ENCODE results near the gene RRP1. TPM values are rescaled to one million over a fixed set of nuclear protein-coding genes. Genes with fewer than 3 reads are reported as not detected.
"Not testable (repeated sequence)": the region's sequence is repeated elsewhere in the genome, so short reads cannot be mapped to it uniquely, and the experiment has no call there.

The RRP1 gene
- total RNA-seq, 4 donors from 2014 or later = 19.5 to 43.2 (median 25.5) TPM

DNA sequence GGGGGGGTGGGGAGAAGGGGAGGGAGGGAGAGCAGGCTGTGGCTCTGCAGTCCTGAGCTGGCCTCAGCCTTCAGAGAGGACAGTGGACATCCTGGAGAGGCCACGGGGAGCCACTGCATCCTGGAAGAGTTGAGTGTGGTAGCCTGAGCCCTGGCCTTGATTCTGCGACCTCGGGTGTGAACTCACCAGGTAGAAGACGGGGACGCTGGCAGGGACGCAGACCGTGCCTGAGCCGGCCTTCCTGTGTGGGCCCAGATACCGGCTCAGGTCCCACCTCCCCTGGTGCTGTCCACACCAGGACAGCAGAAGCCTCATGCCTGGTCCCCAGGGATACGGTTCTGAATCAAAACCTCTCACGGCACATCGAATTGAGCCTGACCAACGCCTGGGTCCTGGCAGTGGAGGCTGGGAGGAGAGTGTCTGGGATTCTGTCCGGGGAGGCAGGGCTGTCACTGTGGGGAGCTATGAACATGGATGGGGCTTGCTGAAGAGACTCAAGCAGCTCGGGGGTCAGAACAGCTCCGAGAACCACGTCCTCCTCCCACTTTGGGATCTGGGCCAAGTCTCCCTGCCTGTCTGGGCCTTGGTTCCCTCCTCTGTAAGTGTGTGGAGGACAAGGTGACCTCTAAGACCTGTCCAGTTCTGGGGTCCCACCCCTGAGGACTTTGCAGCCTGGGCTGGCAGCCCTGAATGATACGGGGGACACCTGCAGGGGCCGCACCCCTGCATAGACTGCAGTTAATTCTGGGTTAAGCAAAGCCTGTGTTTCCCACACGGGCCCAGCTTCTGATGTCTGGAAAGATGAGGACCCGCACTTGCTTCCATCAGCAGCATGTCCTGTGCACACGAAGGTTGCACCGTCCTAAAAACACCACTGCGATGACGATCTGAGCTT lies 30.4 kb downstream of the RRP1 start:
- H3K4me3 ChIP-seq (ENCODE audit: low read depth, poor library complexity, severe bottlenecking) = no peak overlapping the region
- no peak for DNase-seq (ENCODE audit: low spot score in 2 of 2)
- 93 to 94% methylated on average over 24 to 25 of the region's 25 CpGs for WGBS, 2 donors
- intact Hi-C loops (cut with DNase I; ENCODE audit: low total_unique reads) = no loop called here
- TF ChIP-seq, protein P1, sequence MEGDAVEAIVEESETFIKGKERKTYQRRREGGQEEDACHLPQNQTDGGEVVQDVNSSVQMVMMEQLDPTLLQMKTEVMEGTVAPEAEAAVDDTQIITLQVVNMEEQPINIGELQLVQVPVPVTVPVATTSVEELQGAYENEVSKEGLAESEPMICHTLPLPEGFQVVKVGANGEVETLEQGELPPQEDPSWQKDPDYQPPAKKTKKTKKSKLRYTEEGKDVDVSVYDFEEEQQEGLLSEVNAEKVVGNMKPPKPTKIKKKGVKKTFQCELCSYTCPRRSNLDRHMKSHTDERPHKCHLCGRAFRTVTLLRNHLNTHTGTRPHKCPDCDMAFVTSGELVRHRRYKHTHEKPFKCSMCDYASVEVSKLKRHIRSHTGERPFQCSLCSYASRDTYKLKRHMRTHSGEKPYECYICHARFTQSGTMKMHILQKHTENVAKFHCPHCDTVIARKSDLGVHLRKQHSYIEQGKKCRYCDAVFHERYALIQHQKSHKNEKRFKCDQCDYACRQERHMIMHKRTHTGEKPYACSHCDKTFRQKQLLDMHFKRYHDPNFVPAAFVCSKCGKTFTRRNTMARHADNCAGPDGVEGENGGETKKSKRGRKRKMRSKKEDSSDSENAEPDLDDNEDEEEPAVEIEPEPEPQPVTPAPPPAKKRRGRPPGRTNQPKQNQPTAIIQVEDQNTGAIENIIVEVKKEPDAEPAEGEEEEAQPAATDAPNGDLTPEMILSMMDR (IDR thresholded peaks at IDR 0.05) = no peak
- TF ChIP-seq POLR2A (IDR thresholded peaks at IDR 0.05) = no peak

- no peak overlapping the region for H3K4me3 ChIP-seq (ENCODE audit: low read depth, poor library complexity, severe bottlenecking)
- intact Hi-C loops (cut with DNase I; ENCODE audit: low total_unique reads) = no loop called here
- TF ChIP-seq POLR2A (IDR thresholded peaks at IDR 0.05) = no peak
- TF ChIP-seq, protein P1 (IDR thresholded peaks at IDR 0.05) = no peak
- 92 to 93% methylated on average over 11 of the region's 11 CpGs for WGBS, 2 donors
- no peak for DNase-seq (ENCODE audit: low spot score in 2 of 2)
Observed at GRCh38 chr21:43820466-43820865, 31.1 kb downstream of the RRP1 start.

DNA sequence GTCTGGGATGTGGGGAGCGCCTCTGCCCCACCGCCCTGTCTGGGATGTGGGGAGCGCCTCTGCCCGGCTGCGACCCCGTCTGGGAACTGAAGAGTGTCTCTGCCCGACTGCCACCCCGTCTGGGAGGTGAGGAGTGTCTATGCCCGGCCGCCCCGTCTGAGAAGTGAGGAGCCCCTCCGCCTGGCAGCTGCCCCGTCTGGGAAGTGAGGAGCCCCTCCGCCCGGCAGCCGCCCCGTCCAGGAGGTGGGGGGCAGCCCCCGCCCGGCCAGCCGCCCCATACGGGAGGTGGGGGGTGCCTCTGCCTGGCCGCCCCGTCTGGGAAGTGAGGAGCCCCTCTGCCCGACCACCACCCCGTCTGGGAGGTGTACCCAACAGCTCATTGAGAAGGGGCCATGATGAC lies 32.8 kb downstream of the RRP1 start:
- DNase-seq (ENCODE audit: low spot score in 2 of 2); H3K4me3 ChIP-seq (ENCODE audit: low read depth, poor library complexity, severe bottlenecking); intact Hi-C loops (cut with DNase I; ENCODE audit: low total_unique reads): not testable (repeated sequence)
- WGBS, 2 donors = 90 to 94% methylated on average over 18 to 20 of the region's 25 CpGs

DNA sequence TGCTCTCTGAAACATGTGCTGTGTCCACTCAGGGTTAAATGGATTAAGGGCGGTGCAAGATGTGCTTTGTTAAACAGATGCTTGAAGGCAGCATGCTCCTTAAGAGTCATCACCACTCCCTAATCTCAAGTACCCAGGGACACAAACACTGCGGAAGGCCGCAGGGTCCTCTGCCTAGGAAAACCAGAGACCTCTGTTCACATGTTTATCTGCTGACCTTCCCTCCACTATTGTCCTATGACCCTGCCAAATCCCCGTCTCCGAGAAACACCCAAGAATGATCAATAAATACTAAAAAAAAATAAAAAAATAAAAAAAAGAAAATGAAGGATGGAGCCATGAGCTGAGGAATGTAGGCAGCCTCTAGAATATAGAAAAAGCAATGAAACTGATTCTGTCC lies 33.4 kb downstream of the RRP1 start:
- 94 to 100% methylated on average over 5 of the region's 5 CpGs for WGBS, 2 donors
- H3K4me3 ChIP-seq (ENCODE audit: low read depth, poor library complexity, severe bottlenecking); DNase-seq (ENCODE audit: low spot score in 2 of 2); intact Hi-C loops (cut with DNase I; ENCODE audit: low total_unique reads): not testable (repeated sequence)

DNA sequence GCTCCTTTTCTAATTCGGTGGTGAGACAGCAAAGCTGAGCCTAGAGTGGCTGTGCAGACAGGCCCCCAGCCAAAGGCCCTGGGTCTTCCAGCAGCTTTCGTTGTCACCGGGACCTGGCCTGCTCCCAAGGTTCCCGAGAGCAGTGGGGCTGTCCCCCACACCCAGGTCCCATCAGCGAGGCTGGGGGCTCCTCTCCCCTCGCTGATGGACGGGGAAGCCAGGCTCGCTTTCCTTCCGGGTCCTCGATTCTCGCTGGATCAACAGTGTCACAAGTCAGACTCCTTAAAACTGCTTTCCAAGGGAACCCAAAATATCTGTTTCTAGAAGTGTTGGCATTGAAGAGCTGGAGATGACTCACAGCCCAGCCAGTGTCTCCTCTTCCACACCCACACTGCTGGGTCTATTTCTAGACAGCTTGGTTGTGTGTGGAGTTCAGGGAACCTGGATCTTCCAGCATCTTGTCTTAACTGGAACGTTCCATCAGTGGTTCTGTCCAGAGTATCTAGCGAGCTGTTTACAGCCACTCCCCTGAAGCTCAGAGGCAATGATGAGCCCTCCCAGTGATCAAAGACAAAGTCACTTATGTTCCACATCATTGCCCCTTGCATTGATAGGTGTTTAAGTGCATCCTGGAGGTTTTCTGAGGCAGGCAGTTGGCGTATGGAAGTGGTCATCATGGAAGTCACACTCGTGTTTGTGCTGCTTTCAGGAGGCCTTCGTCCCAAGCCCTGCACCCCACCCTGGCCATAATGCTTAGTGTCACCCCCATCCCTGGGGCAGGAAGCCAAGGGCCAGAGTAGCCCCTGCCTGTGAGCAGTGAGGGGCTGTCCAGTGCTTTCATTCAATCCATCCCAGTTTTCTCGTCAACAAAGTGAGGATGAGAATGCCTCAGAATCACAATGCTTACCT lies 35.2 kb downstream of the RRP1 start:
- WGBS, 2 donors = 45% methylated on average over 14 to 17 of the region's 17 CpGs
- H3K4me3 ChIP-seq (ENCODE audit: low read depth, poor library complexity, severe bottlenecking) = no peak overlapping the region
- DNase-seq (ENCODE audit: low spot score in 2 of 2) = no peak
- TF ChIP-seq, protein P1 (IDR thresholded peaks at IDR 0.05) = no peak
- no peak for TF ChIP-seq POLR2A (IDR thresholded peaks at IDR 0.05)
- intact Hi-C loops (cut with DNase I; ENCODE audit: low total_unique reads) = no loop called here

DNA sequence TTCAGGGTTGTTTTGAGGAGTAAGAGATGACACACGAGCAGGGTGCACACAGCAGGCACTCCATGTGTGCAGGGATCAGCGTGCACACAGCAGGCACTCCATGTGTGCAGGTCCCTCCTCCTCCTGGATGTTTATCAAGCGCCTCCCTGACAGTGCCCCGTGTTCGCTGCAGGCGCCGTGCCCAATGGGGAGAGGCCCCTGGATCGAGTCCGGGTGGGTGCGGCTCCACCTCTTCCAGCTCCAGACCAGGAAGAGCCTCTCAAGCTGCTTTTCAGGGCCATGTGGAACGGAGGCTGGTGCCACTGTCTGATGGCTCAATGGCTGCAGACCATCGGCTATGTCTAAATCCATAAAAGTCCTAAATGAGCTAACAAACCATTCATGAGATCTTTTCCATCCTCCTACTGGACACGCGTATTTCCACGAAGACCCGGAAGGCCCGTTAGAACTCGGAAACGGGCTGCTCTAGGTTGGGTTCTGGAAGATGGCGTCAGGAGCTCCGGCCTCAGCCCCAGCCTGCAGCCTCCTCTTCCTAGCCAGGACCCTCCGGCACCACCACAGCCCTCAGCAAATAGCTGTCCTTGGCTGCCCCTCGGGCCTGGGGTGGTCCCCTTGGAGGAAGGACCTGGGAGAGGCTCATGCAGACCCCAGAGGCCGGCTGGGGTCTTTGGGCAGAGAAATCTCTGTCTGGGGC lies 36.0 kb downstream of the RRP1 start:
- no peak overlapping the region for H3K4me3 ChIP-seq (ENCODE audit: low read depth, poor library complexity, severe bottlenecking)
- no peak for DNase-seq (ENCODE audit: low spot score in 2 of 2)
- WGBS, 2 donors = 71 to 74% methylated on average over 24 of the region's 24 CpGs
- intact Hi-C loops (cut with DNase I; ENCODE audit: low total_unique reads) = no loop called here
- TF ChIP-seq POLR2A (IDR thresholded peaks at IDR 0.05) = no peak
- TF ChIP-seq, protein P1 (IDR thresholded peaks at IDR 0.05) = no peak

All from lower leg skin (tissue), 4 donors.